MM.1S (cell line): ENCODE data around the gene VPS4A.

Source experiments
- CTCF ChIP-seq: fragments of 300-600 bp; sonication (generic); IDR thresholded peaks from 2 replicates; pipeline ENCODE4 v1.5.1; 2016; ENCODE audit warnings: antibody characterized with exemption, low read length, mixed read lengths
- EZH2 ChIP-seq: fragments of 300-600 bp; sonication (generic); optimal IDR thresholded peaks from 2 replicates; pipeline ENCODE3; 2017; ENCODE audit warnings: low read depth, mild to moderate bottlenecking, antibody characterized with exemption, low read length, mixed read lengths
- EZH2phosphoT487 ChIP-seq: fragments of 300-600 bp; sonication (generic); IDR thresholded peaks from 2 replicates; pipeline ENCODE4 v1.6.1; 2018; ENCODE audit warnings: antibody characterized with exemption, low read length

- TF ChIP-seq EZH2: no peak
- no peak for TF ChIP-seq CTCF
- TF ChIP-seq EZH2phosphoT487: no peak
Observed at GRCh38 chr16:69325784-69326171, 14.6 kb downstream of the VPS4A start.
